Stimulated activated CD8-positive, alpha-beta memory T cell treated with anti-CD3 and anti-CD28 coated beads, Interleukin-2, amount 100 ng/mL, for 48 hours (primary cell): ENCODE measurements around the gene UBE2L5.

Experiments
- DNase-seq, 2 donors: peaks; one replicate each; pipeline ENCODE4 v3.0.0-alpha.2; 2020; ENCODE audit warnings: low read depth in 2 of 2

UBE2L5 gene

DNA sequence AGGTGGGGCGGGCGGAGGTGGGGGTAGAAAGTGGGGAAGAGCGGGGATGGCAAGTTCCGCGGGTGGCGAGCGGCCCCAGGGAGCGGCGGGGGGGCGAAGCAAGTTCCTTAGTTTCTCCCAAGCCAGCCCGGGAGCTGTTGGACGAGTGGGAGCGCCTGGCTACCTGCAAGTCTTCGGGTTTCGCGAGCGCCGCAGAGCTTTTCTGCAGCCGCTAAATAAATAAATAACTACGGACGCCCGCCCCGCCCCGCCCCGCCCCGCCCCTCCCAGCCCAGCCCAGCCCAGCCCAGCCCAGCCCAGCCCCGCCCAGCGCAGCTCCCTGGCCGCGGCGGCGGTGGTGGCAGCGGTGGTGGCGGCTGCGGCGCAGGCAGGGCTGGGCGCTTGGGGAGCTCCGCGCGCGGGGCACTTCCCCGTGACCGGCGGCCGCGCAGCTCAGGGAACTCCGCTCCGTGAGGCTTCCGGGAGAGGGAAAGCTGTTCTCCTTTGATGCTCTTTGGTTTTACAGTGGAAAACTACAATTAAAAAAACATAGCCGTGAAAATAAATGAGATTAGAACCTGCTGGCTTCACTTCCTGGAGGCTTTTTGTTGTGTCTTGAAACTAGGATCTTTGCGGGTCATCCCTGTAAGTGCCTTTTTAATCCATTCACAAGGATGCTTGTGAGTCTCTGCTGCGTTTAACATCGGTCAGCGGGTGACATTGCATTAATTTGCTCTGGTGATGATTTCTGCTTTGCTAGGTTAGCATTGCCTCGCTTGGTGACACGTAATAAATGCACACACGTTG lies at the start of gene UBE2L5:
TSS of gene UBE2L5 (plus strand) at position 440 of the 786 bp plus-strand sequence. CDS start 5,498 bp downstream, outside the sequence.
- DNase-seq = peak; percentile 47 to 48

DNA sequence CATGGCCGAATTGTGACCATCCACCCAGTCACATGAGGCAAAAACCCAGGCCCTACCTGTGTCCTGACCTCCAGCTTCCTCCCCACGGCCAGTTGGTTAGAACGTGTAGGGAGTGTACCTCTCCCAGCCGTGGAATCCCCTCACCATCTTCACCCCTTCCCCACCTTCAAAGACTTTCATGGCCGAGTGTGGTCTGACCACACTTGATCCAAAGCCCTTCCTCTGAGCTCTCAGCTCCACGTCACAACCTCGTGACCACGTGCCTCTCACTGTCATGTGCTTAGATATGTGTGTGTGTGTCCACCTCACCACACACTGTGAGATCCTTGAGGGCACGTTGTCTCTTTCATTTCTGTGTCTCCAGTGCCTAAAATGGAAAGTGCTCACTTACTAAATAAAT lies 48.6 kb upstream of the UBE2L5 start:
- peak in 1 of 2 donors; percentile 28 for DNase-seq

DNA sequence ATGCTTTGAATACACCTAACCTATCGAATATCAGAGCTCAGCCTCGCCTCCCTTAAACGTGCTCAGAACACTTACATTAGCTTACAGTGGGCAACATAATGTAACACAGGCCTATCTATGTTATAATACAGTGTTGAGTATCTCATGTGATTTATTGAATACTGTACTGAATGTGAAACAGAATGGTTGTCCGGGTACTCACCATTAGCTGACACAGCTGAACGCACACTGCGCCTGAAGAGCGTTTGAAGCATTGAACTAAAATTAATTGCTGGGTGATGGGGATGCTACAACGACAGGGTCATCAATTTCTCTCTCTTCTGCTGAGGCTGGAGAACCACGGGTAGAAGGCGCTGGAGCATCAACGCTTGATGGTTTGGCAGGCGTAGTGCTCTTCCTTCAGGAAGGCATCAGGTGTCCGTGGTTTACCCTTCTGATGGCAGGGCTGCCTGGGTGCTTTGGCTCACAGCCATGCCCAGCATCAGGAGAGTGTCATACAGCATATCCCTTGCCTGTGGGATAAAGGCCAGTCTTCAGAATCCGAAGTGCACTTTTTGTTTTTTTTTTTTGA lies 46.9 kb upstream of the UBE2L5 start:
- no peak for DNase-seq

DNA sequence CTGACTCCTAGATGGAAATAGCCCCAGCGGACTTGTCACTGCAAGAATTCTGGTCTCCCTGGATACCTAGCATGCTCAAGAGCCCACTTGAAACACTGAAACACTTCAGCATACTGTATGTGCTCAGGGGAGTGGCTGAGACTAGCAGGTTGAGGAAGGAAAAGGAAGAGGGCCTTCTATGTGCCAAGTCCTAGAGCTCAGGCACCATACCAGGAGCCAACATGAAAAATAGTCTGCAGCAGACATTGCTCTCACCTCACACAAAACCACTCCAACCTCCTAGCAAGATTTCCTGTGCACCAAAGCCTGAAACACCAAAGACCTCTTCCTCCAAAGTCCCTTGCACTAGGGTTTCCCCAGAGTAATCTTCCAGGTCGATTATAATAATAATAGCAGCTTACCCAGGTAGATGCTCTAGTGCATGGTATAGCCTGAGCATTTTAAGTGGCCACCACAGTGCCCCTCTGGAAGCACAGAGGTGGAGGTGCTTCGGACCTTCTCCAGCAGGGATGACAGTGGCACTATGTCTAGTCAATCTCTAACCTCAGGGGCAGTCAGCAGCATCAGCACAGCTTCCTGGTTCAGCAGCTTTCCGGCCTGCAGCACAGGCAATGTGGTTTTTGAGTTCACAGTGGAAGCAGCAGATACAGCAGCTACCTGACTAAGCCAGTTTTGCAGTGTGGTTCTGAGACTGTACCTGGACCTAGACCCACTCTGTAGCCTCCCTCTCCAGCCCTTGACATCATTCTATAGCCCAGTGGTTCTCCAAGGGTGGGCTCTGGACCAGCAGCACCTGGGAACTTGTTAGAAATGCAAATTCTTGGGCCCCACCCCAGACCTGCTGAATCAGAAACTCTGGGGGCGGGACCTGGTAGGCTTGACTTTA lies 45.6 kb upstream of the UBE2L5 start:
- DNase-seq = peak; percentile 39

DNA sequence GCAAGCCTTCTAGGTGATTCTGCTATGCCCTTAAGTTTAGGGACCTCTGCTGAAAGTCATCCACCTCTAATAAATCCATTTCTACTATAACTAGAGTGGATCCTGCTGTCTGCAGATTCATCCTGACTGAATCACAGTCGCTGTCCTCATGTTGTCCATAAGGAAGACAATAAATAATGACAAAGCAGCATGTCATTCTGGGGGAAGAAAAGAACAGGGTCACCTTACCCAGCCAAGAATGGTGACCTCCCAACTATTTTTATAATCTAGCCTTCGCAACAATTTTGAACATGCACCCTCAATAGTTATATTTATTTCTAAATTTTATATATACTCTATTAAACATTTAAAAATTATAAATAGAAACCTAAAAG lies 45.0 kb upstream of the UBE2L5 start:
- no peak for DNase-seq

DNA sequence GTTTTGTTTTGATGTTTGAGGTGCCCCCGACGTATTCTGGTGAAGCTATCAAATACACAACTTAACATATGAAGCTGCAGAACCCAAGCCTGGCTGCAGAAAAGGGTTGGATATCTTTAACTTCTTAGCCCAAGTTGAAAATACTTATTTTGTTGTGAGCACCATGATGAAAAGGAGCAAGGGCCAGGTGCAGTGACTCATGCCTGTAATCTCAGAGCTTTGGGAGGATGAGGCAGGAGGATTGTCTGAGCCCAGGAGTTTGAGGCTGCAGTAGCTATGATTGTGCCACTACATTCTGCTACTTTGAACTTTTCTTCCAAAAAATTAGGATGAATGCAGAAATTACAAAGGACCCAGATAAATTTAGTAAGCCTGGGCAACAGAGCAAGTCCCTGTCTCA lies 44.1 kb upstream of the UBE2L5 start:
- no peak for DNase-seq

DNA sequence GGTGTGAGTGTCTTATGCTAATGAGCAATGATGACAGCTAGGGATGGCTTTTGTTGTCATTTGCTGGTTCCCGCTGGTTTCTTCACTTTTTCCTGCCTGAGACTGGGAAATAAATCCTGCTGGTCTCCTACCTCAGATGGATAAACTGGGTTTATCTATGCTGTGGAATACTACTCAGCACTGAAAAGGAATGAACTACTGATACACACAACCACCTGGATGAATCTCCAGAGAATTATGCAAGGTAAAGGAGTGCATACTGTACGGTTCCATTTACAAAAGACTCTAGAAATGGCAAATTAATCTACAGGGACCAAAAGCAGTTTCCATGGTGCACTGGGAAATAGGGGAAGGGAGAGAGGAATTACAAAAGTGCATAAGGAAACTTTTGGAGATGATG lies 41.2 kb upstream of the UBE2L5 start:
- no peak for DNase-seq

DNA sequence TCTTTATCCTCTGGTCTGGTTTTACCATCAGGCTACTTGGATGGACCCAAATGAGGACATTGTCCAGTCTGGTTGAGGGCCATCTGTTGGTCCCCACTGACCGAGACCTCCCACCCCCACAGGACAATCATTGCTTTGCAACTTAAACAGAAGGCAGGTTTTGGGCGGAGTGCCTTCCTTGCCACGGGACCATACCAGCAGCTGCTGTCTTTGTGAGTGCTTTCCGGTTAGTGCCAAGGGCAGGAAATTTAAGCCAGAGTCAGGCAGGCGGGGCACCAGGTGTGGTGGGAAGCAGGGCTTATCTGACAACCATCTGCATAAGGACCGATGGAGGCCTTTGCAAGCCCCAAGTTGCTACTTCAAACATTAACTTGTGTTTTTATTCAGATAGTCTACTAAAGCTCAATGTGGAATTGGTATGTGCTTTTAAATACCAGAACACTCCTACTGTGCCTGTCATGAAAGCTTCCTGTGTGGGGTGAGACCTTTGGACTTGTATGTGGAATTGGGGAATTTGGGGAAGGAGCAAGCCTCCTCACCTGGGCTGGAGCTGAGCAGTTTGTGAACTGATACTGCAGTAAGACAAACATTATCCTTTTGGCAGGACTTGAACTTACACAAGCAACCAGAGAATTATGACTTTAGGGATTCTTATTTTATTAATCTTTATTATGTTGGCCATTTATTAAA lies 39.3 kb upstream of the UBE2L5 start:
- DNase-seq = no peak

DNA sequence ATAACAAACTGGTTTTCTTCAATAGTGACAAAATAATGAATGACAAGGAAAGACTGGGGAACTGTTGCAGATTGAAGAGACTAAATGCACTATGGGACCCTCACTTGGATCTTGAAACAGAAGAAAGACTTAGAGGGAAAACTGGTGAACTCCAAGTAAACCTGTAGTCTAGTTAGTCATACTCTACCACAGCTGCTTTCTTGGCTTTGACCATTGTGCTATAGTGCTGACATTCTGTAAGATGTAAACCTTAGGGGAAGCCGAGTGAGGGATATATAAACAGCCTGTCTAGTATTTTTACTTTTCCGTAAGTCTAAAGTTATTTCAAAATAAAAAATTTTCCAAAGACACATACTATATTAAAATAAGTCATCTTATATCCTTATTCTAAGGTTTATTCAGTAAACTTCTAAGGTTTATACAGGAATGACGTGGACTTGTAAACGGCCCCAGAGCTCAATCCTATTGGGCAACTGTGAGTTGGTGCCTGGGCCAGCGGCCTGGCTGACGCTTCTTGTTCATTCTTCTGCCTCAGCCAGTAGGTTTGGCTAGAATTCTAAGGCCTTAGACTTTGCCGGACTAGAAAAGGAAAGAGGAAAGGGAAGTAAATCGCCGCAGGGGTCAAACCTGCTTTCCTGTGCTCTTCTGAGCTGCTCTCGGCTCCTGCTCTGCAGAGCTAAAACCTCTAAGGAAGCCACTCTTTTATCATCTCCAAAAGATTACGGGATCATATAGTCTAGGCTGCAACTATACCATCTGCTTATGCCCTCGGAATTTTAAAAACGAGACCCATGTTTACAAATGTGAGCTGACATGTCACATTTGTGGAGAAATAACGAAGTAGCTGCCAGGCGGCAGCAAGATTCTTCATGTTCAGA lies 33.6 kb upstream of the UBE2L5 start:
- DNase-seq = no peak

DNA sequence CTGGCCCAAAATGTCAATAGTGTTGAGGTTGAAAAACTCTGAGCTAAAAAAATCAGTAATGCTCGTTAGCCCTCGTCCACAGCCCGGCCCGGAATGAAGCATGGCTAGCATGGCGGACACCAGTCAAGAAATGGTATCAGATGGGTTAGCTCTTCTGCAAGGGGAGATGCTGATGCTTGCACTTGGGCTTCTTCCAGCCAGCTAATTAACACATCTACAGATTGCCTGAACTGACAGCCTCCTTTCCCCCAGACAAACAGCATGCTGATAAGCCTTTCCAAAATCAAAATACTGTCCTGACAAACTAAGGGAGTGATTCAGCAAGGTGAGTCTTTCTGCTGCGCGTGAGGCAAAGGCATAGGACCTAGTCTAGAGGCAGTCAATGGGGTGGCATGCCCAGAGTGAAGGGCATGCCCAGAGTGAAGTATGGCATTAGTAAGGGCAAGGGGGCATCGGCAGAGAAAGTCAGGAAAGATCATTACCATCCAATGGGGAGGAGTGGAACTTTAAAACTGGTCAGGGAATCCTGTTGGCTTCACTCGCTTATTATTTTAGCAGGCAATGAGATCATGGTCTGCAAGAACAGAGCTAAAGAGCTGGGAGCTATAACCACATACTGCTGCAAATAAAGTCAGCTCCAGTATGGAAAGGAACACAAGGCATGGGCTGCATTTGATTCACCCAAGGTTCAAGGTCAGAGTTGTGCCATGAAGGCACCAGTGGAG lies 30.2 kb upstream of the UBE2L5 start:
- no peak for DNase-seq

DNA sequence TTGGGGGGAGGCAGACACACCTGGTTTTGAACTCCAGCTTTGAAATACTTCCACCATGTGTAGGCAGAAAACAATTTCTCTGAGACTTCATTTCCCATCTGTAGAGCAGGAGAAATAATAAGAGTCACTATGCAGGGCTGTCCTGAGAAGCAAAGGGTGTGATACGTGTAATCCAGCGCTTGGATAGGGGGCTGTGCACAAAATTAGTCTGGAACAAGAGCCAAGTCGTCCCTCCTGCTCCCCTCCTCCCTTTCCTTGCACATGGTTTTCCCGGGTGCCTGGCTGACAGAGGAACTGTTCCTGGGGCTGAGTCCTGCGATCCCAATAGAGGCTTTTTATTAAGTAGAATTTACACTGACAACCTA lies 29.6 kb upstream of the UBE2L5 start:
- no peak for DNase-seq

DNA sequence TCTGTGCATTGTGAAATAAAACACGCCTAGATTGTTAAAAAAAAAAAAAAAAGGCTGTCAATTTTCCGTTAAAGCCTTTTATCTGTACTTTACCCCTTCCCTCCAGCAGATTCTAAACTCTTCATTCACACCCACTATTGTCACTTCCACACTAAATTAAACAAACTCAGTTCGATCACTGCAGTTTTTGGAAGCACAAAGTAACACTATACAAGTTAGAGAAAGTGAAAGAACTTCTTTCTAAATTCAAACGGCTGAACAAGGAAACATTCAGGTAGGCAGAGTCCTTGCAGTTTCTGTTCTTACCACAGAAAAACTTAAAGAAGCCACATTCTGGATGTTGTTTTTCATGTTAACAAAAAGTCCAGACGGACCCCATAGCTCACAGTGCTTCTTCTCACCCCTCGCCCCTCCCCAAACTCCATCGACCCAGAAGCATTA lies 27.5 kb upstream of the UBE2L5 start:
- DNase-seq = no peak

DNA sequence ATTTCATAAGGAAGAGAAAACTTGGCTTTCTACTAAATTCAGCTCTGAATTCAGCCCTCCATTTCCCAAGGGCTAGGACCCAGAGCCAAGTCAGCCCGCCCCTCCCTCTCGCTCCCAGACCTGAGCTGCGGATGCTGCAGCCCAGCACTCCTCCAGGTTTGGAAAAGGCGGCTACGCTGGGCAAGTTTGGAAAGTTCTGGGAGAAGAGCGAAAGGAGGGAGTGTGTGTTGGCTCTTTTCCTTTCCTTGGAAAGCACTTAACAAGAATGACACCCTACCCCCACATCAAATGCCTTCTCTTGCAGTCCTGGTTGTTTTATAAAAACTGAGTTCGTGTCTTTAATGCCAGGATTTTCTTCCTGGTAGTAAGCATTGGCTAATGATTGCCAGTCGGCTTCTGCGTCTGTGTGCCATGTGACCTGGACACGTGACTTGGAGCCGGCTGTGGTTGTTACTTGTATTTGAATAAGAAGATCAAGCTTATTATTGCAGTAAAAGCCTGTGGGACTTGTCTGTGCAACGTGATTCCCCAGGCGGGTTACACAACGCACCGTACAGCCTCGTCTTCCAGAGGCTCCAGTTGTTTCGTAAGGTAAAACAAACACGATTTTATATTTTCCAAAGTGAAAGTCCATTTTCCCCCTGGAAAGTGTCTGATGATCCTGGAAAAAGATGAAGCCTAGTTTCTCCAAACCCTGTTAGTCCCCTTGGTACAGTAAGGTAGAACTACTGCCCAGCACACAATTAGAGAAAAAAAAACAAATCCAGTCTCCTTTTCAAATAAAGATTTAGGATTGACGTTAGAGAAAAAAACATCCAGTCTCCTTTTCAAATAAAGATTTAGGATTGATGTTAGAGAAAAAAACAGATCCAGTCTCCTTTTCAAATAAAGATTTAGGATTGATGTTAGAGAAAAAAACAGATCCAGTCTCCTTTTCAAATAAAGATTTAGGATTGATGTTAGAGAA lies 26.8 kb upstream of the UBE2L5 start:
- DNase-seq = peak; percentile 42 to 43

DNA sequence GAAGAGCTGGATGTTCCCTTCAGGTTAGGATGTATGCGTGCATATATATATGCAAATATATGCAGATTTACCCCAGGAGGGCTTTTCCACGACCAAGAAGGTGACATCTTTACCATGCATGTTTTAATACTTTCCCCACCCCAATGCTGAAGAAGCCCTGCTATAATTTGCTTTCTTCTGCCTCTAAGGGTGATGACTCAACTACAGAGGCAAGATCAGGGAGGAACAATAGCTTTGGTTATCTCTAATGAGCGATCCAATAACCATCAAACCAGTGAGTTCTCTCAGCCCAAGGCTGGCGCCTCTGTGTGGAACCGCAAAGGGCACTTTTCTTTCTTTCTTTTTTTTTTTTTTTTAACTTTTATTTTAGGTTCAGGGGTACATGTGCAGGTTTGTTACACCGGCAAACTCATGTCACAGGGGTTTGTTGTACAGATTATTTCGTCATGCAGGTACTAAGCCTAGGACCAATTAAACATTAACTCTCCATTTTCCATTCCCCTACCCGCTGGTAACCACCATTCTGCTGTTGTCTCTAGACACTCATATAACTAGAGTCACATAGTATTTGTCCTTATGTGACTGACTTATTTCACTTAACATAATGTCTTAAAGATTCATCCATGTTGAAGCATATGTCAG lies 25.7 kb upstream of the UBE2L5 start:
- no peak for DNase-seq

DNA sequence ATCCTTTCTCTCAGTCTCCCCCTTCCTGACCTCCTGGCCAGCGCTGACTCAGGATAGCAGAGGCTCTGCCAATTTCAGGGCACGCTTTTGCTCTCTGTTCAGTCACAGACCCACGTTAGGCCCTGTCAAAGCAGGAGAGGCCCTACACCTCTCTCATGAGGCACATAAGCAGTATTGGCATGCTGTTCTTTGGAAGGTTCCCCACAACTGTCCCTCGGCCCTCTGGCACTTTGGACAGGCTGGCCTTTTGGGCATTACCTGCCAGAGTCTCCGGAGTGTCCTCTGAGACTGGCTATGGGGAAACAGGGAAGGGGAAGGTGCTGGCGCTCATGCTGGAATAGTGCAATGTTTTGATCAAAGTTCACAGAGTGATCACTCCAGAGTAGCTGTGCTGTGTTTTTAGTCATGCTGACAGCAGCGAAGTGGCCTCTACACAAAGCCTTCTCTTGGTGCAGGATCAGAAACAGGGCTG lies 23.7 kb upstream of the UBE2L5 start:
- DNase-seq = no peak

DNA sequence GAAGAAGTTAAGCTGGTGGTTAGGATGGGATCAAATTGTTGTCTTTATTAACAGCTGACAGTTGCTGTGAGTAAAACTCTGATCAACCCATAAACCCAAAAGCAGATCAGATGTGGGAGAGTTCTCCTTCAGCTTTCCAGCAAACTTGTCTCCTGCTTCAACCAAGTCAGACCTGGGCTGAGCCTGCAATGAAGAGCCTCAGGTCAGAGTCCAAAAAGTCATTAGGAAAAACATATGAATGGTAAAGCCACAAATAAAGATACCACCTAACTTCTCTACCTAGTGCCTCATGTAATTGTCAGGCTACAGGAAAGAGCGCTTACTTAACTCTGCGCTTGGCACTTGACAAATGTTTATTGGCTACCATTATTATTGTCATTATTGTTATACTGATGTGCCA lies 21.9 kb upstream of the UBE2L5 start:
- DNase-seq = no peak

DNA sequence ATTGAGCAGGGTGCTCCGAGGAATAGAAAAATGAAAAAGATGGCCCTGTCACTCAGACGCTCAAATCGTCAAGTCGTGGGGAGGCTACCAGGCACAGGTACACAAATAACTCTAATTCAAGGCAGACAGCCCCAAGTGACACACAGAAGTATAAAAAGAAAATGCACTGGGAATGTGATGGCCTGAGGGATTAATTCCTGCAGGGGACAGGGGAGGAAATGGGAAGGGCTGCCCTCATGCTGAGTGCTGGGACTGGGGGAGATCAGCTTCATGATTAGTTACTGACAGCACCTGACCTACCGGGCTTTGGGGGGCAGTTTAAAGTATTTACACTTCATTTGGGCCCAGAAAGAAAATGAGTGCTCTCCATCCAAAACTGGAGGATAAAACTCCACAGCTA lies 20.9 kb upstream of the UBE2L5 start:
- no peak for DNase-seq

DNA sequence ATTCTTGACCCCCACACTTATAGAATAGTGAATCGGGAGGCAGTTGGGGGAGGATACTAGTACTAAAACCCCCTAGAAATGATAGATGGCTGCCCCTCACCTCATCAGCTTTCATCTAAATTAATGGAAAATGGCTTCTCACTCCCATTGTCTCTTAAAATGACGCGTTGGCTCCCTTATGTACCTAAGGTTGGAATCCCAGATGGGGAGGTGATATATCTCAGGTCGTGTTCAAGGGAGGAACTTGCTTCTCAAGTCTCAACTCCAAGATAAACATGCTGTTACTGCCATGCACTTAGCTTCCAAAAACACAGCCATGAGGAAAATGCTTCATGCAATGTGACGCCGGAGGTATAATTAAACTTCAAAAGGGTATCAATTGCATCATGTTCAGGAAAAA lies 18.8 kb upstream of the UBE2L5 start:
- DNase-seq = no peak

DNA sequence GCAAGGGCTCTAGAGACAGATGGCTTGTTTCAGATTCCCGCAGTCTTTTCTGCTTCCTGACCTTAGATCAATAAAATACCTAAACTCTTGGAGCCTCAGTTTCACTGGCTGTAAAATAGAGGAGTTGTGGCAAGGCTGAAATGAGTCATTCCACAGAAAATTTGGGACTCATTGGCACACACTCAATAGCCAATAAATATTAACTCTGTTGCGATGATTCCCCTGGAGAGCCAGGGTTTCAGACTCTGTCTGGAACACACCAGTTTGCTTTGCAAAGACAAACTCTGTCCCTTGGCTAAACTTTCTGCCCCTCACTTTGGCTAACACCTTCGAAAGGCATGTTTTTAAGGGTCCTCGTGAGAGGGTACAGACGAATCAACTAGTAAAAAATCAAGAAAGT lies 18.1 kb upstream of the UBE2L5 start:
- no peak for DNase-seq
